A549 (cell line): ENCODE measurements around the gene NLRC5. TPM values are rescaled to one million over a fixed set of nuclear protein-coding genes. Genes with fewer than 3 reads are reported as not detected.

ENCODE experiments used
- ATAC-seq, 2 experiments: fragments of 200-7000 bp in 1 of 2; fragments of >200 bp in 1 of 2; cut with Nextera tagmentation in 1 of 2; cut with Tn5 transposase in 1 of 2; 3 replicates each; pipeline versions ENCODE4 v1.8.0 to v1.9.1; 2018 to 2020; ENCODE audit warnings: mild to moderate bottlenecking in 1 of 2, moderate library complexity in 1 of 2
- CTCF ChIA-PET: fragments of 300-600 bp; sonication (Branson Sonifier 250); formaldehyde crosslinking; extraction: SDS; loops from one replicate; lab custom pipeline; 2021; ENCODE audit warnings: antibody characterized with exemption, inconsistent platforms; lab: Yijun Ruan, JAX
- POLR2A ChIA-PET: fragments of 350-600 bp; formaldehyde crosslinking; extraction: SDS; loops from one replicate; lab custom pipeline; 2021; ENCODE audit warnings: antibody characterized with exemption, inconsistent platforms; lab: Yijun Ruan, JAX
- DNase-seq, 2 experiments: peaks; one replicate each; pipeline versions ENCODE4 v3.0.0 to v3.0.0-alpha.2; 2011 to 2016; ENCODE audit warnings: low read depth in 1 of 2, low spot score in 1 of 2
- FAIRE-seq: peaks from 2 replicates; lab custom pipeline; 2011; peaks lifted over from hg19 to GRCh38; lab: Jason Lieb, UNC
- H3K27ac ChIP-seq, 2 experiments: fragments of >200 bp; sonication (Bioruptor Twin); formaldehyde crosslinking; 3 replicates each; pipeline ENCODE4 v1.5.1; 2016 to 2017
- H3K4me1 ChIP-seq: fragments of >200 bp; sonication (Bioruptor Twin); formaldehyde crosslinking; 3 replicates; pipeline ENCODE4 v1.6.1; 2016
- H3K4me2 ChIP-seq: fragments of >200 bp; sonication (Bioruptor Twin); formaldehyde crosslinking; 3 replicates; pipeline ENCODE4 v1.6.1; 2016
- H3K4me3 ChIP-seq: fragments of >200 bp; sonication (Bioruptor Twin); formaldehyde crosslinking; 3 replicates; pipeline ENCODE4 v1.5.1; 2016
- H3K9me3 ChIP-seq: fragments of >200 bp; sonication (Bioruptor Twin); formaldehyde crosslinking; 3 replicates; pipeline ENCODE4 v1.6.1; 2016
- ATOH8 ChIP-seq: fragments of 250-450 bp; sonication (Bioruptor Pico); IDR thresholded peaks from 2 replicates; pipeline ENCODE4 v1.5.0; 2020; ENCODE audit warnings: low read depth, mild to moderate bottlenecking, moderate library complexity
- CHD4 ChIP-seq: fragments of 200-600 bp; sonication (generic); IDR thresholded peaks from 2 replicates; pipeline ENCODE4 v1.6.1; 2016; ENCODE audit warnings: antibody characterized with exemption, mild to moderate bottlenecking, borderline replicate concordance
- CTCF ChIP-seq: fragments of >200 bp; sonication (Bioruptor Twin); formaldehyde crosslinking; IDR thresholded peaks from 3 replicates; pipeline ENCODE4 v1.5.1; 2016
- E2F6 ChIP-seq: IDR thresholded peaks from 2 replicates; pipeline ENCODE4 v1.6.1; 2012; ENCODE audit warnings: low read depth, borderline replicate concordance
- EHMT2 ChIP-seq: fragments of 200-600 bp; sonication (generic); IDR thresholded peaks from 2 replicates; pipeline ENCODE4 v1.6.1; 2016; ENCODE audit warnings: antibody characterized with exemption, low read depth, mild to moderate bottlenecking, moderate library complexity
- EP300 ChIP-seq, 2 experiments: fragments of >200 bp; sonication (Bioruptor Twin); formaldehyde crosslinking; IDR thresholded peaks; 2 replicates in 1 of 2; 3 replicates in 1 of 2; pipeline ENCODE4 v1.6.1; 2016 to 2017
- GATA3 ChIP-seq: IDR thresholded peaks from 2 replicates; pipeline ENCODE4 v1.6.1; 2012; ENCODE audit warnings: borderline replicate concordance
- HDAC2 ChIP-seq: fragments of 200-600 bp; sonication (generic); IDR thresholded peaks from 2 replicates; pipeline ENCODE4 v1.6.1; 2016
- HOXA7 ChIP-seq: fragments of 250-450 bp; sonication (Bioruptor Pico); IDR thresholded peaks from 2 replicates; pipeline ENCODE4 v1.5.0; 2020; ENCODE audit warnings: mild to moderate bottlenecking, moderate library complexity
- HOXB5 ChIP-seq: fragments of 250-450 bp; sonication (Bioruptor Pico); IDR thresholded peaks from 2 replicates; pipeline ENCODE4 v1.5.0; 2020; ENCODE audit warnings: mild to moderate bottlenecking, moderate library complexity
- JUNB ChIP-seq: fragments of >200 bp; sonication (Bioruptor Twin); formaldehyde crosslinking; IDR thresholded peaks from 2 replicates; pipeline ENCODE4 v1.6.1; 2016
- KDM1A ChIP-seq: fragments of 200-600 bp; sonication (generic); IDR thresholded peaks from 2 replicates; pipeline ENCODE4 v1.6.1; 2016; ENCODE audit warnings: low read depth, mild to moderate bottlenecking
- NPAS2 ChIP-seq: fragments of 250-450 bp; sonication (Bioruptor Pico); IDR thresholded peaks from 2 replicates; pipeline ENCODE4 v1.8.0; 2022; ENCODE audit warnings: mild to moderate bottlenecking, moderate library complexity, borderline replicate concordance
- NR3C1 ChIP-seq: fragments of >200 bp; sonication (Bioruptor Twin); formaldehyde crosslinking; IDR thresholded peaks from 3 replicates; pipeline ENCODE4 v1.6.1; 2017
- PBX3 ChIP-seq: IDR thresholded peaks from 2 replicates; pipeline ENCODE4 v1.6.1; 2012
- POLR2AphosphoS2 ChIP-seq: conservative IDR thresholded peaks from 2 replicates; pipeline ENCODE4 v1.6.1; 2012; ENCODE audit warnings: low read length, improper control_type of control experiment, inconsistent platforms
- RARB ChIP-seq: fragments of 250-450 bp; sonication (Bioruptor Pico); IDR thresholded peaks from 2 replicates; pipeline ENCODE4 v1.8.0; 2021; ENCODE audit warnings: mild to moderate bottlenecking, moderate library complexity
- RFX5 ChIP-seq: fragments of 450-650 bp; IDR thresholded peaks from 2 replicates; pipeline ENCODE4 v1.7.1; 2014; ENCODE audit warnings: antibody characterized with exemption, mild to moderate bottlenecking, moderate library complexity
- RNF2 ChIP-seq: fragments of 200-600 bp; sonication (generic); IDR thresholded peaks from 2 replicates; pipeline ENCODE4 v1.6.1; 2016; ENCODE audit warnings: low read depth, mild to moderate bottlenecking, antibody characterized with exemption, moderate library complexity, borderline replicate concordance
- USF2 ChIP-seq: fragments of 450-650 bp; IDR thresholded peaks from 2 replicates; pipeline ENCODE4 v1.6.1; 2014; ENCODE audit warnings: antibody characterized with exemption
- ZNF302 ChIP-seq: fragments of 250-450 bp; sonication (Bioruptor Pico); IDR thresholded peaks from 2 replicates; pipeline ENCODE4 v1.9.0; 2021; ENCODE audit warnings: inconsistent platforms, mild to moderate bottlenecking, moderate library complexity
- ZSCAN20 ChIP-seq: fragments of 250-450 bp; sonication (Bioruptor Pico); IDR thresholded peaks from 2 replicates; pipeline ENCODE4 v1.8.0; 2022; ENCODE audit warnings: mild to moderate bottlenecking, moderate library complexity
- WGBS: methylation state at CpG from one replicate; pipeline ENCODE4 v1.1.6; 2017; ENCODE audit errors: missing lambda C conversion rate; 5-methylcytosine and 5-hydroxymethylcytosine counted together
- polyA plus RNA-seq, 4 experiments: library from polyadenylated mRNA; depleted of rRNA in 3 of 4; stranded (reverse); fragments of >200 nt; fragmentation: RNase III in 1 of 4; extraction: RNeasy Plus Mini Kit Qiagen cat#74134 plus additional on column Dnase treatment in 1 of 4; gene quantifications; 2 replicates in 3 of 4; 3 replicates in 1 of 4; pipeline ENCODE4 v1.2.3, GENCODE V29; 2011 to 2017

NLRC5 gene
- polyA plus RNA-seq, 2 of the 4 experiments (the other 2 are of a cell fraction): 2.5 to 3.6 TPM

- no peak overlapping the region for H3K4me2 ChIP-seq
- H3K4me3 ChIP-seq: no peak overlapping the region
- no peaks in the 10 kb centered on the region for H3K9me3 ChIP-seq
- H3K4me1 ChIP-seq: peaks cover 13% of the 10 kb centered on the region; the same call in 2 of the 3 replicates
- DNase-seq (no peak), FAIRE-seq (no peak), ATAC-seq (no peak)
- WGBS: 63% methylated on average over 3 of the region's 3 CpGs
- H3K27ac ChIP-seq: no peak overlapping the region
- ChIA-PET POLR2A (no interaction called here), CTCF (no interaction called here)
- no peak for TF ChIP-seq PBX3
- TF ChIP-seq POLR2AphosphoS2: no peak
- no peak for TF ChIP-seq HDAC2
- no peak for TF ChIP-seq EHMT2
- no peak for TF ChIP-seq CHD4
- TF ChIP-seq EP300 (IDR thresholded peaks at IDR 0.05): no peak
- TF ChIP-seq HOXB5: no peak
- TF ChIP-seq CTCF: no peak
- TF ChIP-seq KDM1A: no peak
- TF ChIP-seq RFX5: no peak
- no peak for TF ChIP-seq ATOH8 (CRISPR knock-in tag)
- no peak for TF ChIP-seq GATA3
- no peak for TF ChIP-seq RARB (CRISPR knock-in tag)
Measured at GRCh38 chr16:56998352-56998751, 9.0 kb downstream of the NLRC5 start.

GRCh38 chr16:56998861-56999260, 9.5 kb downstream of the NLRC5 start:
- H3K4me2 ChIP-seq: no peak overlapping the region
- no peaks in the 10 kb centered on the region for H3K9me3 ChIP-seq
- CTCF ChIA-PET: interaction anchor here (1.1 to 1.2 kb wide), 3 partner anchors 13 to 86 kb away, joined by 3 to 5 read pairs (median 3); no protein-coding TSS in a partner anchor
- H3K27ac ChIP-seq: no peak overlapping the region
- WGBS: 91% methylated on average over 6 of the region's 6 CpGs
- FAIRE-seq (no peak), DNase-seq (no peak), ATAC-seq (no peak)
- H3K4me1 ChIP-seq: peaks cover 13% of the 10 kb centered on the region; the same call in 2 of the 3 replicates
- POLR2A ChIA-PET: no interaction called here
- H3K4me3 ChIP-seq: no peak overlapping the region
- TF ChIP-seq PBX3: no peak
- no peak for TF ChIP-seq HOXA7 (CRISPR knock-in tag)
- TF ChIP-seq NR3C1: no peak
- no peak for TF ChIP-seq E2F6
- no peak for TF ChIP-seq USF2
- no peak for TF ChIP-seq RNF2
- no peak for TF ChIP-seq HDAC2
- no peak for TF ChIP-seq ZNF302
- no peak for TF ChIP-seq CHD4
- no peak for TF ChIP-seq NPAS2 (CRISPR knock-in tag)
- TF ChIP-seq JUNB: no peak
- no peak for TF ChIP-seq ZSCAN20
- TF ChIP-seq RARB (CRISPR knock-in tag): no peak
